Central memory CD4-positive, alpha-beta T cell (primary cell): ENCODE measurements around the gene NDUFAF3.

Source experiments
- DNase-seq: peaks from one replicate; pipeline ENCODE4 v3.0.0; 2022

The NDUFAF3 gene

DNA sequence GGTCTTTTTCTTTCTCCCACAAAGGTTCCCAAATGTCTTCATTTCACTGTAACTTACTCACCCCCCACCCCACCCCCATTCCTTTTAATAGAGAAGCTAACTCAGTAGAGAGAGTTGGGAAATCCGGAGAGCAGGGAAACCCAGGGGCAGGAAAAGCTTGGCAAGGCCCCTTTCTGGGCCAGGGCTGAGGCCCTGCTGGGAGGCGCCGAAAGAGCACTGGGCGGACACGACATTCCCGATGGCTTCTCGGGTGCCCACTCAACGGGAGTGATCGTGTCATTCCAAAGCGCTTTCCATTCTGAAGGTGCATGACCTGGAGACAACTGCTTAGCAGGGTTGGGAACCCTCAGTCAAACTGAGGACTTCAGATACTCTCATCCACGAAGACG is 2.0 kb upstream of the NDUFAF3 start:
- no peak for DNase-seq

DNA sequence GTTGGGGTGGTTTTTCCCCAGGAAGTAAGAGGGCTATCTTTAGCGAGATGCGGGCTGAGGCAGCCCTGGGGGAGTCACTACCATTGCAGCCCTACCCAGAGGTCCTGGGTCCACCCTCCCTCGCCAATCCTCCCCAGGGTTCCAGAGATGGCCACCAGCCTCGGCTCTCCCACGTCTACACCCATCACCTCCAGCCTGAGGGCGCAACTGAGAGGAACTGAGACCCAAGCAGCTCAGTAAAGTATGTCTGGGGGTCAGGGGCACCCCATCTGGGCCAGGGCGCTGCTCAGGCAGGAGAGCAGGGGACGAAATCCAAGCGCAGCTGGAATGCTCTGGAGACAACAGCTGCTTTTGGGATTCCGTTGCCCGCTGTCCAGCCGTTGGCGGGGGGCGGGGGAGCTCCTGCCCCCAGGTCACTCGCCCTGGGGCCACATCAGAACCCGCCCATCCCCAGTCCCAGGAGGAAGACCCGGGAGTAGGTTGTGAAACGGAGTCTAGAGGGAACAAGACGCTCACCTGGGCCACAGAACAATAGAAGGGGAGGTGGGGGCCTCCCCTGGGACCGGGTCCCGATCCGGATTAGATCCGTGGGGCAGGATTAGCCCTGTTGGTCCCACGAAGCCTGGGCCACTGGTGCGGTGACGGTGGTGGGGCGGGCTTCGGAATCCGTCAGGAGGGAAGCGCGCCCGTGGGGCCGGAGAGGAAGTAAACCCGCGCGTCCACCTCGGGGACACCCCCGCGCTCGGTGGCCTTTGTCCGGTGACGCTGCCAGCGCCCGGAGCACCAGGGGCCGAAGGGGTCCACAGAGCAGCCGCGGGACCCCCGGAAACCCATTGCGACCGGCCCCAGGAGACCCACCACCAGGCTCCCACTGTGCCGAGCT is 1.4 kb upstream of the NDUFAF3 start:
- no peak for DNase-seq

DNA sequence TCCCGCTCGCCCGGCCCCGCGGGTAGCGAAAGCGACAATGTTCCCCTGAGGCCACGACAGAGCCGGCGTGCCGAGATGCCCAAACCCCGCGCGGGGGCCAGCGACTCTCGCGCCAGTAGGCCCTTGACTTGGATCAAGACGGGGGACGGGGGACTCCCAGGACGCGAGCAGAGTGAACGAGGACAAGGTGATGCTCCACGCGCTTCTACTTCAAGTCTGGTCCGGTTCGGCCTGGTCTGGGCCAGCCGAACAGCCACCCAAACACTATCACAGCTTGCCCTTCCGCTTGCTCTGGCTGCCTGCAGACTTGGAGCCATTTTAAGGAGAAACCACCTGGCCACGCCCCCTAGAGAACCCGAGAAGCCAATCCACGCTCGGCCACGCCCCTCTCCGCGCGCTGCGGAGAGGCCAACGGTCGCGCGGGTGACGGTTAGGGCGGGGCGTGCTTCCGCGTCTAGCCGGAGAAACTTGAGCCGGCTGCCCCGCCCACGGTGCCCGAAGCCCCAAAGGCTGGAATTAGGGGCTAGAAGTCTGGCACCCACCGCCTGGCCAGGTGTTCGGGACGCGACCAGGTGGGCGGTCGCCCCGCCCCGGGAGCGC is 608 bp upstream of the NDUFAF3 start:
- DNase-seq = peak; percentile 98

DNA sequence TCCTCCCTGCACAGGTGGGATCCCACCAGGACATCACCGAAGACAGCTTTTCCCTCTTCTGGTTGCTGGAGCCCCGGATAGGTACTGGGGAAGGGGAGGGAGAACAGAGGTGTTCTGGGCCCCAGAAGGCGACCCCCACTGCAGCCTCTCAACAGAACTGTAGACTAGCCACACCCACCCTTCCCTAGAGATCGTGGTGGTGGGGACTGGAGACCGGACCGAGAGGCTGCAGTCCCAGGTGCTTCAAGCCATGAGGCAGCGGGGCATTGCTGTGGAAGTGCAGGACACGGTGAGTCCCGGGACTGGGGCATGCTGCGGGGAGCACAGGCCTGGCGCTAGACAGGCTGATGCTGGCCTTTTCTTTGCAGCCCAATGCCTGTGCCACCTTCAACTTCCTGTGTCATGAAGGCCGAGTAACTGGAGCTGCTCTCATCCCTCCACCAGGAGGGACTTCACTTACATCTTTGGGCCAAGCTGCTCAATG is 809 bp downstream of the NDUFAF3 start:
- no peak for DNase-seq

DNA sequence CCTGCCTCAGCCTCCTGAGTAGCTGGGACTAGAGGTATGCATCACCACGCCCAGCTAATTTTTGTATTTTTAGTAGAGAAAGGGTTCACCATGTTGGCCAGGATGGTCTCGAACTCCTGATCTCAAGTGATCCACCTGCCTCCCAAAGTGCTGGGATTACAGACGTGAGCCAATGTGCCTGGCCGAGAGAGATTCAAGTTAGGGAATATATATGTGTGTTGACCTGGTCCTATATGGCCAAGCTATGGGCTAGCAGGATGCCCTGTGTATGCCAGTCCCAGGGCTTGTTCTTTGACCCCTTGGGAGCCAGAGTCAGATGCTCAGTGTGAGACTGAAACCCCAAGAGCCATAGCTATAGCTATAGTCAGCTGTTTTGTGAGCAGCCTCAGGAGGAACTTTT is 1.9 kb downstream of the NDUFAF3 start:
- no peak for DNase-seq

DNA sequence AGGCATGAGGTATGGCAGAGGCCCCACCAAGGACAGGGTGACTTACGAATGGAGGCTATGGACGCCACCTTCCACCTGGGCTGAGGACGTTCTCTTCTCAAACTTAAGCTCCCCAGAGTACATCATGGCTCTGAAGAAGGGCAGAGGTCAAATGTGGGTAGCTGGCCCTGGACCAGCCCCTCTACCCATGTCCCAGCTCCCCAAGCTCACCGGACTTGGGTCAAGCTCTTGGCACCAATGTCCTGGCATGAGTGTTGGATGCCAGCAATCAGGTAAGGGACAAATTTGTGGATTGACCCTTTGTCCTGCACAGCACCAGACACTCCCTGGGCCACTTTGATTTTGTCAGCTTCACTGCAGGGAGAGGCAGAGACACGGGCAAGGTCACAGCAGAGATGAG is 2.5 kb downstream of the NDUFAF3 start:
- DNase-seq = no peak

DNA sequence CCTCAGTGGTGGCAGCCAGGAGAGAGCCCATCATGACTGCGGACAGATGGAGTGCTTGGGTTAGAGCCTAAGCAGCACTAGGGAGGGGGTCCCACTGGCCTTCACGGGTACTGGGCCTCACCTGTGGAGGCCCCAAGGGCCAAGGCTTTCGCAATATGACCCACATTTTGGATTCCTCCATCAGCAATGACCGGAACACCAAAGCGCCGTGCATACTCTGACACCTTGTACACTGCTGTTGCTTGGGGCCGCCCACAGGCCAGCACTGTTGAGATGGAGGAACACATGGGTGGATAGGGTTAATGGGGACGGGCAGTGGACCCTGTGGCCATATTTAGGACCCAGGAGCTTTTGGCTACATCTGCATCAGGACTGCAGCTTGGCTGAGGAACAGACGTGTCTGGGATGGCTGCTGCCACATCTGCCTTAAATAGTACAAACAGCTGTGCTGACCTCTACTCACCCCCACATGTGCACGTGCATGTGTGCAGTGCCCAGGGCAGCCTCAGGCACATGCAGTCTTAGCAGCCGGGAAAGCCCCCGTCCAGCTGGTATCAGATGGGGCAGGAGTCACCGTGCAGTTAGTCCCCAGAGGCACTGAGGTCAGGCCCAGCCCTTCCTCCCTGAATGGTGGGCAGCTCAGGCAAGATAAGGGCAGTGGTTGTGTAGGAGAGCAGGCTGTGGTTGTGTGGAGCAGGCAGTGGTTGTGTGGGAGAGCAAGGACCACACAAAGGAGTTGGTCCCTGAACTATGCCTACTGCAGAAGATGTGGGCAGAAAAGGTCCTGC is 3.3 kb downstream of the NDUFAF3 start:
- no peak for DNase-seq

DNA sequence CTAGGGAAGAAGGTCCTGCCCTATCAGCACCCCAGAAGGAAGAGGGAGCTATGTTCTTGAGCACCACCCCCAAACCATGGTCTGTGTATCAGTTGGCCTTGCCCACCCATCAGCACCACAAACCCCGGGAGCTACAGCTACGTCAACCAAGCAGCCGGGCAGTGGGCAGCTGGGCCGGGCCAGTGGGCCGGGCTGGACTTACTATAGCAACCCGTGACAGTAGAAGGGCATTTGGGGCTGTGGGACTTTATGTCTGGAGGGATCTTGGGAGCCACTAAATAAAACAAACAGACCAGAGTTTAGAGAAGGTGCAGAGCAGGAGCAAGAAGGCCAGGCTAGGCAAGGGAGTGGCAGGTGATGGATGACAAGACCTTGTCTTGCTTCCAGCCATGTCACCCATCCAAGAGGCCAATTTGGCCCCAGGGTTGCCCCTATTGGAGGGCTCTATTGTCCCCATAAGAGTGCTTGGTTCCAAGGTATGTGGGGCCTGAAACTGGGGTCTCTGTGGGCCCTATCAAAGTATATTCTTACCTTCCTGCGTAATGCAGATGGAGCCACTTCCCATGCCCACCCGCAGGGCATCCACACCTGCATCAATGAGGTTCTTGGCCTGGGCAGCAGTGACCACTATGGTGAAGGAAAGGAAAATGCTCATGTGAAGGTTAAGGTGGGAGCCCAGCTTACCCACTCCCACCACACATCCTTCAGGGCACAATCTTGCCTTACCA is 4.0 kb downstream of the NDUFAF3 start:
- no peak for DNase-seq

DNA sequence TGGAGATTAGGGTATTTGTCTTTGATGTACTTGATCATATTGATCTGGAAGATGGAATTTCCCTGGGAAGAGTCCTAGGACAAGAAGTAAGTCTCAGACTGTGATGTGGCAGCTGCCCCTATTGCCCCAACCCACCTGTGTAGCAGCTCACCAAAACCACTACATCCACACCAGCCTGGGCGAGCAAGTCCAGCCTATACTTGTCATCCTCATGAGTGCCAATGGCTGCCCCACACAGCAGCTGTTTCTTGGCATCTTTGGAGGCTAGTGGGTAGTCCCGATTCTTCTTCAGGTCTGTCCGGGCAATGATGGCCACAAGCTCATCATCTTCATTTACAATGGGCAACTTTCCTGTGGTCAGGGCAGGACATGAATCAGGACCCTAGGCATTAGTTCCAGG is 4.6 kb downstream of the NDUFAF3 start:
- no peak for DNase-seq

DNA sequence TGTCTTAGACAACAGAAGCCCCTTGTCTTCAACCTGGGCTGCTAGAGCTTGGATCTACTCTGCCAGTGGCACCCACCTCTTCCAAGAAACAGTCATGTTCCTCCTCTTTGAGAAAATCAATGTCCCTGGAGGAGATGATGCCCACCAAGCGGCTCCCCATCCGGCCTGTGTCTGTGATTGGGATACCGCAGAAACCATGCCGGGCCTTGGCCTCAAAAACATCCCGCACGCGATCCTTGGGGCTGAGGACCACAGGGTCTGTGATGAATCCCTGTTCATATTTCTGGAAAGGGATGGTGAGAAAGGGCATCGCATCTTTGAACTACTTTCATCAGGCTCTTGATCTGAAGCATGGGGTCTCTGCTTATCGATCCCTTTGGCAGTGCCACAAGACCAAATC is 5.7 kb downstream of the NDUFAF3 start:
- DNase-seq = no peak

DNA sequence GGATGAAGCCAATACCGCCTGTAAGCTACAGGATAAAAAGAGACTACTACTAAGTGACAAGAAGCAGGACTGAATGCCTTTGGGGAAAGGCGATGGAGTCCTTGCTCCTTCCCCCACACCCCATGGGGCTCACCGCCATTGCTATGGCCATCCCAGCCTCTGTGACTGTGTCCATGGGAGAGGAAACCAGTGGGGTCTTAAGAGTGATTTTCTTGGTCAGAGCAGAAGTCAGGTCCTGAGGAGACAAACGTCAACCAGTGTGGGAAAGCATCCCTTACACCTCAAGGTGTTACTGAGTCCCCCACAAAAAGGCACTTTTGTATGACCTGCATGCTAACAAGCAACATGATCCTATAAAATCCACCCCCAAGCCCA is 6.4 kb downstream of the NDUFAF3 start:
- DNase-seq = no peak

DNA sequence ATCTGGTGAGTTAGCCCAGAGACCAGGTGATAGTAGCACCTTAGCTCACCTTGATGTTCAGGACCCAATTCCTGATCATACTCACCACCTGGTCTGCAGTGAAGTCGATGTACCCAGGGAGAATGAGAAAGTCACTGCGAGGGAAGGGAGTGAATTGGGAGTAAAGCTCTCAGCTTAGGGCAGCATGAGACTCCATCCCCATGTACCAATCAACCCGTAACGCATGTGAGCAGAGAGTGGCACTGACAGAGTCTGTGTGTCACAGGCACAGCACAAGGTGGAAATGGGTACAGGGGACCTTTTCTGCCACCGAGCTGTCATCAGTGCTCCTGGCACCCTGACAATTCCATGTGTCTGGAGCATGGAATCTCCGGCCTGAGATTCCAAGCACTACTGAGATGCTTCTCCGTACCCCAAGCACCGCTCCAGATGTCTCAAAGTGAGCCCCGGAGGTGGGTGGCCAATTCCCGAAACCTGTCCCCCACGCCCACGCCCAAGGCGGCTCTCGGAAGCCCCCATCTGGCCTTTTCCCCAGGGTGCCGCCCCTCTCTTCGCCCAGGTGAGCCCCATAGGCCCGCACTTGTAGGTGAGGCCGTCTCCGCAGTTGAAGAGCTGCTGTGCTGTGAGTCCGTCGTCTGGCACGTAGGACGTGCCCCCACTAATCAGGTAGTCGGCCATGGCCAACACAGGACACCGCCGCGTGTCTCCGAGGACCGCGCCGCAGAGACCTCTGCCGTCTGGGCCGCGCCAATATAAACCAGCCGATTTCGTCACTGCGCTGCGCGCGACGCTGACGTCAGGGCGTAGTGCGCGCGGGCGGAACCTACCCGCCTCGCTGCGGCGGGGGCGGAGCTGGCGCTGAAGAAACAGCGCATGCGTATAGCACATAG is 7.0 kb downstream of the NDUFAF3 start, which contains the start of gene IMPDH2:
Gene IMPDH2, minus strand, starts transcription at position 726 of the 890 bp plus-strand sequence. Its CDS starts 48 bp downstream, at position 678.
- peak; percentile 93 for DNase-seq

DNA sequence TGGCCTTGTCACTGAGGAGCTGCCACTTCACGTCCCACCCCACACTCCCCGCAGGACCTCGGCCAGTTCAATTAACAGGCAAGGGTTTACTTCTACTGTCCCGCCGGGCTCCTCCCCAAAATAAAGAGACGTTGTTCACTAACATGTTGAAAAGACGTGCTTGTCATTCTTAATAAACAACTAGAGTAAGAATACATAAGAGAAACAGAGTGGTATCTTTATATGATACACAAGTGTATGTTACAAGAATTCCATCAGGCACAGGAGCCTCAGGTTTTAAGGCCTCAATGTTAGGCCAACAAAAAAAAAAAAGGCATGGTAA is 7.6 kb downstream of the NDUFAF3 start:
- no peak for DNase-seq

DNA sequence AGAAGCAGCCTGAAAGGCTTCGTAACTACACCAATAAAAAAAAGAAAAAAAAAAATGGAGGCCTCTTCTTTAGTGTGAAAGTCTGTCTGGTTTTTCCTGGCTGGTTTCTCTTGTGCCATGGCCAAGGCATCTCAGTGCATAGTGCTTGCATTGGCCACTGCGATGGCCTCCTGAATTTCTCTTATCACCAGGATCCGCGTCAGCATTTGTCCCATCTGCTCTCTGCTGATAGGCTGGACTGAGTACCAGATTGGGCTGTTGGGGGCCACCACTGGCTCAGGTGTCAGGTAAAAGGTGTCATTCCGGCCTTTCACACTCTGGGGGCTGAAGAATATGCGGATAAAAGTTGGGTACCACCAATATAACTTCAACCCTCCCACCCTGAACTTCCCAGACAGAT is 8.4 kb downstream of the NDUFAF3 start:
- DNase-seq = no peak

DNA sequence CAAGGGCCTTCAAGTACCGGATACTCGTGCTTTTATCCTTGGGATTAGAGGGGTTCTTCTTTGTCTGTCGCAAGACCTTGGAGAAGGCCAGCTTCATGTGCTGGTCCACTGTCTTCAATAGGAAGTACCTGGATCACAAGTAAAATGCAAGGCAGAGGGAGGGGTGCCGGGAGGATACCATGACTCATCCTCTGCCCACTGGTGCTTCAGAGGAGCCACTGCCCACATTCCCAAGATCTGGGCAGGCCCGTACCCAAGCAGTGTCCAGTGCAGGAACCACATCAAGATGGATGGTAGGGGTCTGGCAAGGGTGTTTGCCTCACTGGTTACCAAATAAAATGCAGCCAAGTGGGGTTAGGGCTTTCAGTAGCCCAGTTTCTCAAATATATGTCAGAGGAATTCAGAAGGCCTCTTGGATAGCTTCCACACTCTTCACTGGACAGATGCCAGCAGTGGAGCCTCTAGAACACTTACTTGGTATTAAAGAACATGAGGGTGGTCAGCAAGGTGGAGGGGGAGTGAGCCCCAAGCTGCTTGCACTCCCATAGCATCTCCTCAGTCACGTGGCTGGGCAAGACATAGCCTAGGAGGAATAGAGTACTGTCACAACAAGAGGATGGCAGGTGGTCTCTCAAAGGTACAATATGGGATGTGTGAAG is 10.9 kb downstream of the NDUFAF3 start:
- no peak for DNase-seq

DNA sequence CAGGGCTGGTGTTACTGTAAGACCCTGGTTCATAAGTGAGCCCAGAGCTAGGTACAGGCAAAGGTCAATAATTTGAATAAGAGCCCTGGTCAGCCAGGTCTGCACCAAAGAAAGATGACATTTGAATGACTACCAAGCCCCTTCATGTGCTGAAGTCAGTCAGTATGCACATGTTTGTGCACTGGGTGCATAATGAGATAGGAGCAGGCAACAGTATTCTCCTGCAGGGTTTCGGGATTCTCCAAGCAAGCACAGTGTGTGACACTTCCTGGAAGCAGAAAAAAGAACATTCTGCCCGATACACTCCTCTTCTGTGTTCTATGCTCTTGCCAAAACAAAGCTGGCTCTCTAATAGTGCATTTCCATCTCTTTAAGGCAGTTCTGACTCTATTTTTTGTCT is 12.7 kb downstream of the NDUFAF3 start:
- no peak for DNase-seq

DNA sequence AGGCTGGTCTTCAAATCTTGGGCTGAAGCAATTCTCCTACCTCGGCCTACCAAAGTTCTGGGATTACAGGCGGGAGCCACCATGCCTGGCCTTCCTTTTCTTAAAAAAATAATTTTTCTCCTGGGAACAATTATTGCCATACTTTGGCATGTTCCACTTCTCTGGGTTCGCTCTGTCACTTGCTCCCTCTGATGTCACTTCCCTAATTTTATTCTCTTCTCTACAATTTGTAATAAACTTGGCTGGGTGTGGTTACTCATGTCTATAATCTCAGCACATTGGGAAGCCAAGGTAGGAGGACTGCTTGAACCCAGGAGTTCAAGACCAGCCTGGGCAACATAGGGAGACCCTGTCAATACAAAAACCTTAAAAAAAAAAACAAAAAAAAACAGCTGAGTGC is 13.4 kb downstream of the NDUFAF3 start:
- DNase-seq = no peak

DNA sequence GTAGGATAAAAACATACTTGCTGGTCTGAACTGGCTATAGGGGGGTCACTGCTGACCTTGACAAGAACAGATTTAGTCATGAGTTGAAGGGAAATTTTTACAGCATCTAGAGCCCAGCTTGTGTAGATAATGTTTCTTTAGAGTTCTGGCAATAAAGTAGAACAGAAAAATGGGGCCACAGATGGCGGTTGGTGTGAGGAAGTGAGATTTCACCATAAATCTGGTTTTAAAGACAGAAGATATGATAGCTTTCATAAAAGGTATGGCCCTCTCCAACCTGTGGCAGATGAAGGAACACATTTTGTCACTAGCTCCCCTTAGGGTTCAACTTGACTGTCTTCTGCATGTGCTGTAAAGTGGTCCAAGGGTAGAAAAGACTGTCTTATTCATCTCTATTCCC is 31.6 kb downstream of the NDUFAF3 start:
- DNase-seq = no peak

DNA sequence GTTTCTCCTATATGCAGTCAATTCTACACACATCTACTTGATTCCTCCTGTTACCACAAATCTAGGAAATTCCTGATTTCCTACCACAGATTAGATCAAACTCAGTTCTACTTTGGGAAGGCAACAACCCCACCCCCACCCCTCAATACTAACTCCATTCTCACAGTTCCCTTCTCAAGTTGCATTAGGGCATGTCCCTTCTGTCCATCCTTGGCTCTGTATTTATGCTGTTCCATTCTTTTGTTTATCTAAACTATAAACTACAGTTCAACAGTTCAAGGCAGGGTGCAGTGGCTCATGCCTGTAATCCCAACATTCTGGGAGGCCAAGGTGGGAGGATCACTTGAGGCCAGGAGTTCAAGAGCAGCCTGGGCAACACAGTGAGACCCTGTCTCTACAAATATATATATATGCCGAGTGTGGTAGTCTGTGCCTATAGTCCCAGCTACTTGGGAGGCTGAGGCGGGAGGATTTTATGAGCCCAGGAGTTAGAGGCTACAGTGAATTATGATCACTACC is 32.5 kb downstream of the NDUFAF3 start:
- no peak for DNase-seq

DNA sequence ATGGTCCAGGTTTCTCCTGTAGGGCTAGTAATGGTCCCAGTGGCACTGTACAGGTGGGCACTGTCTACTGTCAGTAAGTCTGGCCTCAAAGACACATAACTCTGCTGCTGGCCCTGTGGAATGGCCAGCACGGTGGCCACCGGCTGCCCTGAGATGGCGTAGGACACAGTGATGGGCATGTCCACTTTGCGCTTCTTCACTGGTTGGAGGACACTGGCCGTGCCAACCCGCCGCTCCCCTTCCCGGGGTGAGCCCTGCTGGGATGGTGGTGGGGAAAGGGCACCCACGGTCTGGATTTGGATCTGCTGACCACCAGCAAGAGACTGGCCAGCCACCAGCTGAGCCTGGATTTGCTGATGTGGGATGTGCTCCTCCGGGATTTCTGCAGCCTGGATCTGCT is 35.3 kb downstream of the NDUFAF3 start:
- DNase-seq = no peak

DNA sequence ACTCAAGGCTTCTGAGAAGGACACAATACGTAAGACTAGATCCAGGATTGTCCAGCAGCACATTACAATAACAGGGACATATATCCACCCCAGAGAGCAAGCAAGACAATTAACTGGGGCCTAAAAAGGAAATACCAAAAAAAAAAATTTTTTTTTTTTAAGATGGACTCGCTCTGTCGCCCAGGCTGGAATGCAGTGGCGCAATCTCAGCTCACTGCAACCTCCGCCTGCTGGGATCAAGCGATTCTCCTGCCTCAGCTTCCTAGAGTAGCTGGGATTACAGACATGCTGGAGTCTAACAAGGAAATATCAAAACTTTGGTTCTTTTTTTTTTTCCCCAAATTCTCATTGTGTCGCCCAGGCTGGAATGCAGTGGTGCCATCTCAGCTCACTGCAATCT is 36.1 kb downstream of the NDUFAF3 start:
- DNase-seq = no peak
